Measurements from ENCODE around the gene SUSD3. TPM values are rescaled to one million over a fixed set of nuclear protein-coding genes. Genes with fewer than 3 reads are reported as not detected.

SUSD3 gene
- total RNA-seq, 2 donors from 2014 or later = 7.0 to 21.4 TPM

GRCh38 chr9:93024986-93025630 lies 33.4 kb upstream of the SUSD3 start:
- TF ChIP-seq CTCF (IDR thresholded peaks at IDR 0.05) = no peak
- Histone ChIP-seq H3K36me3 (peaks cover 5% of the 10 kb centered on the region), H3K4me3 (no peak overlapping the region), H3K27me3 (replicated peaks; ENCODE audit: insufficient read depth) (no peaks in the 10 kb centered on the region), H3K4me1 (ENCODE audit: control insufficient read depth in 1 of 2, low read depth in 2 of 2) (no peaks in the 10 kb centered on the region), H3K9me3 (no peaks in the 10 kb centered on the region), H3K27ac (no peak overlapping the region)
- DNase-seq (ENCODE audit: low spot score) (no peak), ATAC-seq (ENCODE audit: insufficient number of reproducible peaks, low FRiP score, low read depth) (no peak)

- DNase-seq (ENCODE audit: low spot score) (no peak), ATAC-seq (ENCODE audit: insufficient number of reproducible peaks, low FRiP score, low read depth) (no peak)
- TF ChIP-seq CTCF (IDR thresholded peaks at IDR 0.05) = no peak
- Histone ChIP-seq H3K27me3 (replicated peaks; ENCODE audit: insufficient read depth) (no peaks in the 10 kb centered on the region), H3K4me3 (no peak overlapping the region), H3K36me3 (peaks cover 3% of the 10 kb centered on the region), H3K27ac (no peak overlapping the region), H3K9me3 (no peaks in the 10 kb centered on the region), H3K4me1 (ENCODE audit: control insufficient read depth in 1 of 2, low read depth in 2 of 2) (no peaks in the 10 kb centered on the region)
These were observed 32.8 kb upstream of the SUSD3 start for GRCh38 chr9:93025736-93026135.

- no peak for TF ChIP-seq CTCF (IDR thresholded peaks at IDR 0.05)
- Histone ChIP-seq H3K36me3 (no peaks in the 10 kb centered on the region), H3K4me3 (no peak overlapping the region), H3K9me3 (no peaks in the 10 kb centered on the region), H3K27ac (no peak overlapping the region), H3K27me3 (replicated peaks; ENCODE audit: insufficient read depth) (no peaks in the 10 kb centered on the region), H3K4me1 (ENCODE audit: control insufficient read depth in 1 of 2, low read depth in 2 of 2) (no peaks in the 10 kb centered on the region)
- ATAC-seq (ENCODE audit: insufficient number of reproducible peaks, low FRiP score, low read depth) = no peak
- no peak for DNase-seq (ENCODE audit: low spot score)
These were observed 31.9 kb upstream of the SUSD3 start for GRCh38 chr9:93026640-93027039.

- Histone ChIP-seq H3K27ac (no peak overlapping the region), H3K4me3 (no peak overlapping the region), H3K4me1 (ENCODE audit: control insufficient read depth in 1 of 2, low read depth in 2 of 2) (no peaks in the 10 kb centered on the region), H3K27me3 (replicated peaks; ENCODE audit: insufficient read depth) (no peaks in the 10 kb centered on the region), H3K9me3 (no peaks in the 10 kb centered on the region), H3K36me3 (no peaks in the 10 kb centered on the region)
- TF ChIP-seq CTCF (IDR thresholded peaks at IDR 0.05) = no peak
- ATAC-seq (ENCODE audit: insufficient number of reproducible peaks, low FRiP score, low read depth) (no peak), DNase-seq (ENCODE audit: low spot score) (no peak)
These were observed 30.8 kb upstream of the SUSD3 start for GRCh38 chr9:93027750-93028149.

GRCh38 chr9:93028448-93029006 lies 30.0 kb upstream of the SUSD3 start:
- H3K36me3 ChIP-seq = no peaks in the 10 kb centered on the region
- DNase-seq (ENCODE audit: low spot score) = no peak
- no peaks in the 10 kb centered on the region for H3K9me3 ChIP-seq
- no peak for ATAC-seq (ENCODE audit: insufficient number of reproducible peaks, low FRiP score, low read depth)
- H3K4me1 ChIP-seq (ENCODE audit: control insufficient read depth in 1 of 2, low read depth in 2 of 2) = no peaks in the 10 kb centered on the region
- no peaks in the 10 kb centered on the region for H3K27me3 ChIP-seq (replicated peaks; ENCODE audit: insufficient read depth)
- H3K4me3 ChIP-seq = no peak overlapping the region
- no peak overlapping the region for H3K27ac ChIP-seq
- no peak for TF ChIP-seq CTCF (IDR thresholded peaks at IDR 0.05)
